ENCODE results near the gene TIMM44.

DNA sequence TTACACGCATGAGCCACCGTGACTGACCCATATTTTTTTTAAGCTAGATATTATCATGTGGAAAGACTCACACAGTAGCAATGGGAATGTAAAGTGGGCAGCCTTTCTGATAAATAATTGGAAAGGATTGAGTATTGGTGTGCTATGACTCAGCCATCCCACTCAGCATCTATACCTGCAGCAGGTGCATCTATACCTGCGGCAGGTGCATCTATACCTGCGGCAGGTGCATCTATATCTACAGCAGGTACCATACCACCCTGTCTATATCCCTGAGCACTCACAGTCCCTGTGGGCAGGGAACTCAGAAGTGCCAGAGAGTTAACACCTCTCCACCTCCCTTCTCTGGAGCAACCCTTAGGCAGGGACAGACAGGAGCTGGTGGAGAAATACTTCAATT is 60.4 kb downstream of the TIMM44 start:
- TF ChIP-seq, protein P1, sequence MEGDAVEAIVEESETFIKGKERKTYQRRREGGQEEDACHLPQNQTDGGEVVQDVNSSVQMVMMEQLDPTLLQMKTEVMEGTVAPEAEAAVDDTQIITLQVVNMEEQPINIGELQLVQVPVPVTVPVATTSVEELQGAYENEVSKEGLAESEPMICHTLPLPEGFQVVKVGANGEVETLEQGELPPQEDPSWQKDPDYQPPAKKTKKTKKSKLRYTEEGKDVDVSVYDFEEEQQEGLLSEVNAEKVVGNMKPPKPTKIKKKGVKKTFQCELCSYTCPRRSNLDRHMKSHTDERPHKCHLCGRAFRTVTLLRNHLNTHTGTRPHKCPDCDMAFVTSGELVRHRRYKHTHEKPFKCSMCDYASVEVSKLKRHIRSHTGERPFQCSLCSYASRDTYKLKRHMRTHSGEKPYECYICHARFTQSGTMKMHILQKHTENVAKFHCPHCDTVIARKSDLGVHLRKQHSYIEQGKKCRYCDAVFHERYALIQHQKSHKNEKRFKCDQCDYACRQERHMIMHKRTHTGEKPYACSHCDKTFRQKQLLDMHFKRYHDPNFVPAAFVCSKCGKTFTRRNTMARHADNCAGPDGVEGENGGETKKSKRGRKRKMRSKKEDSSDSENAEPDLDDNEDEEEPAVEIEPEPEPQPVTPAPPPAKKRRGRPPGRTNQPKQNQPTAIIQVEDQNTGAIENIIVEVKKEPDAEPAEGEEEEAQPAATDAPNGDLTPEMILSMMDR (IDR thresholded peaks at IDR 0.05) = no peak
- TF ChIP-seq POLR2A (IDR thresholded peaks at IDR 0.05) = no peak
- no peak for TF ChIP-seq EP300 (IDR thresholded peaks at IDR 0.05)

All from tibial nerve (tissue), 4 donors.